Endothelial cell (in vitro differentiated cells): ENCODE data around the gene PRR15L. TPM values are rescaled to one million over a fixed set of nuclear protein-coding genes. Genes with fewer than 3 reads are reported as not detected.
"Not testable (repeated sequence)": the region's sequence is repeated elsewhere in the genome, so short reads cannot be mapped to it uniquely, and the experiment has no call there.

ENCODE experiments used
- DNase-seq: peaks from one replicate; pipeline ENCODE4 v3.0.0; 2021; ENCODE audit warnings: low spot score
- H3K27ac Mint-ChIP-seq: one replicate; pipeline ENCODE4 v1.8.0; 2021; ENCODE audit warnings: mixed read lengths, inconsistent platforms; ENCODE audit not compliant: unreplicated experiment
- H3K27me3 Mint-ChIP-seq: one replicate; pipeline ENCODE4 v1.8.0; 2021; ENCODE audit warnings: mild to moderate bottlenecking, moderate library complexity, mixed read lengths, inconsistent platforms; ENCODE audit not compliant: unreplicated experiment
- H3K36me3 Mint-ChIP-seq: one replicate; pipeline ENCODE4 v1.8.0; 2021; ENCODE audit warnings: mild to moderate bottlenecking, low read depth, mixed read lengths, inconsistent platforms; ENCODE audit not compliant: unreplicated experiment
- H3K4me1 Mint-ChIP-seq: one replicate; pipeline ENCODE4 v1.8.0; 2021; ENCODE audit warnings: mild to moderate bottlenecking, mixed read lengths, inconsistent platforms; ENCODE audit not compliant: unreplicated experiment
- H3K4me3 Mint-ChIP-seq: one replicate; pipeline ENCODE4 v1.8.0; 2021; ENCODE audit warnings: mild to moderate bottlenecking, mixed read lengths, inconsistent platforms; ENCODE audit not compliant: unreplicated experiment
- H3K9me3 Mint-ChIP-seq: one replicate; pipeline ENCODE4 v1.8.0; 2021; ENCODE audit warnings: mixed read lengths, inconsistent platforms; ENCODE audit not compliant: unreplicated experiment
- CTCF ChIP-seq: fragments of 200-600 bp; sonication (generic); IDR thresholded peaks from one replicate; pipeline ENCODE4 v1.5.0; 2021; ENCODE audit warnings: antibody characterized with exemption; ENCODE audit not compliant: unreplicated experiment
- total RNA-seq: library from RNA; stranded (reverse); fragmentation: NEBNext Ultra II Directional; extraction: Animal tissue kit (Norgen Biotek cat#: 25700); gene quantifications from one replicate; pipeline ENCODE4 v1.2.1, GENCODE V29; 2021; ENCODE audit not compliant: unreplicated experiment

PRR15L gene
- total RNA-seq, 1 donor from 2014 or later, result not detected

- no peaks in the 10 kb centered on the region for H3K36me3 Mint-ChIP-seq
- no peak for DNase-seq
- no peak overlapping the region for H3K4me3 Mint-ChIP-seq
- peaks cover 34% of the 10 kb centered on the region for H3K4me1 Mint-ChIP-seq
- H3K27me3 Mint-ChIP-seq, result peaks cover 2% of the 10 kb centered on the region
- no peak overlapping the region for H3K27ac Mint-ChIP-seq
- no peaks in the 10 kb centered on the region for H3K9me3 Mint-ChIP-seq
- TF ChIP-seq CTCF, result no peak
Measured at GRCh38 chr17:48002916-48003416, 45.3 kb upstream of the PRR15L start.

GRCh38 chr17:48002266-48002915, 44.7 kb upstream of the PRR15L start:
- DNase-seq, result no peak
- Mint-ChIP-seq H3K4me3 (no peak overlapping the region), H3K36me3 (no peaks in the 10 kb centered on the region)

GRCh38 chr17:48001657-48002056, 44.0 kb upstream of the PRR15L start:
- DNase-seq, H3K36me3 Mint-ChIP-seq, H3K4me3 Mint-ChIP-seq, H3K9me3 Mint-ChIP-seq, H3K27ac Mint-ChIP-seq, H3K27me3 Mint-ChIP-seq: not testable (repeated sequence)
- H3K4me1 Mint-ChIP-seq, result peaks cover 34% of the 10 kb centered on the region

More at GRCh38 chr17:48002266-48002915, 44.7 kb upstream of the PRR15L start:
- Mint-ChIP-seq H3K9me3 (no peaks in the 10 kb centered on the region), H3K4me1 (peaks cover 34% of the 10 kb centered on the region), H3K27me3 (peaks cover 2% of the 10 kb centered on the region), H3K27ac (peak overlapping the region; percentile 76)
- no peak for TF ChIP-seq CTCF

- no peak overlapping the region for H3K4me3 Mint-ChIP-seq
- no peak overlapping the region for H3K27ac Mint-ChIP-seq
- TF ChIP-seq CTCF, result no peak
- H3K9me3 Mint-ChIP-seq, result no peaks in the 10 kb centered on the region
- H3K27me3 Mint-ChIP-seq, result peaks cover 2% of the 10 kb centered on the region
- no peak for DNase-seq
- H3K4me1 Mint-ChIP-seq, result peaks cover 34% of the 10 kb centered on the region
- H3K36me3 Mint-ChIP-seq, result no peaks in the 10 kb centered on the region
Measured at GRCh38 chr17:48001197-48001596, 43.5 kb upstream of the PRR15L start.

GRCh38 chr17:47999582-47999981, 41.9 kb upstream of the PRR15L start:
- DNase-seq, result no peak
- Mint-ChIP-seq H3K27me3 (no peaks in the 10 kb centered on the region), H3K4me1 (peaks cover 30% of the 10 kb centered on the region), H3K27ac (no peak overlapping the region), H3K36me3 (no peaks in the 10 kb centered on the region), H3K4me3 (peak overlapping the region; percentile 51), H3K9me3 (no peaks in the 10 kb centered on the region)
- no peak for TF ChIP-seq CTCF
